Body of pancreas (tissue), 4 donors: ENCODE results near the gene HERPUD1.

Source experiments
- POLR2A ChIP-seq, 3 donors: fragments of 450-650 bp; IDR thresholded peaks; one replicate each; pipeline ENCODE4 v1.6.1; 2016; ENCODE audit warnings: antibody characterized with exemption in 3 of 3, mild to moderate bottlenecking in 2 of 3
- TF ChIP-seq, protein P1 (sequence below), 7 experiments: fragments of 450-650 bp in 4 of 7; fragments of 200-600 bp in 3 of 7; sonication (generic) in 3 of 7; IDR thresholded peaks; one replicate each; pipeline ENCODE4 v1.5.1; 2016 to 2019; ENCODE audit warnings: antibody characterized with exemption in 7 of 7

DNA sequence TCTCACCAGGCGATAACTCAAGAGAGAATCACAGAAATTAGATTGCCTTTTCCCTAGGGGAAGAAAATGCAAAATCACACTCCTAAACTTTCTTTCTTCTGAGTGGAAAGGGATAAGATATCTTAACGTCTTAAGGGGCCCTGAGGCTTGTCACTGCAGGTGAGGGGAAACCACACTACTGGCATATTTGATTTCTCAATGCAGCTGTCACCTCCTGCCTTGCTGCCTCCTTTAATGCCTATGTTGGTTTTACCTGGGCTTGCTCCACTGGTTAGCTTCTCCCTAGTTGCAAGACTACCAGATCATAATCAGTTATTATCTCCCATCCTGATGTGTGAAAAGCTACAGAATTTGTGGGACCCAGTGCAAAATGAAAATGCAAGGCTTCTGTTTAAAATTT, 4.5 kb upstream of the HERPUD1 start:
- TF ChIP-seq, protein P1, sequence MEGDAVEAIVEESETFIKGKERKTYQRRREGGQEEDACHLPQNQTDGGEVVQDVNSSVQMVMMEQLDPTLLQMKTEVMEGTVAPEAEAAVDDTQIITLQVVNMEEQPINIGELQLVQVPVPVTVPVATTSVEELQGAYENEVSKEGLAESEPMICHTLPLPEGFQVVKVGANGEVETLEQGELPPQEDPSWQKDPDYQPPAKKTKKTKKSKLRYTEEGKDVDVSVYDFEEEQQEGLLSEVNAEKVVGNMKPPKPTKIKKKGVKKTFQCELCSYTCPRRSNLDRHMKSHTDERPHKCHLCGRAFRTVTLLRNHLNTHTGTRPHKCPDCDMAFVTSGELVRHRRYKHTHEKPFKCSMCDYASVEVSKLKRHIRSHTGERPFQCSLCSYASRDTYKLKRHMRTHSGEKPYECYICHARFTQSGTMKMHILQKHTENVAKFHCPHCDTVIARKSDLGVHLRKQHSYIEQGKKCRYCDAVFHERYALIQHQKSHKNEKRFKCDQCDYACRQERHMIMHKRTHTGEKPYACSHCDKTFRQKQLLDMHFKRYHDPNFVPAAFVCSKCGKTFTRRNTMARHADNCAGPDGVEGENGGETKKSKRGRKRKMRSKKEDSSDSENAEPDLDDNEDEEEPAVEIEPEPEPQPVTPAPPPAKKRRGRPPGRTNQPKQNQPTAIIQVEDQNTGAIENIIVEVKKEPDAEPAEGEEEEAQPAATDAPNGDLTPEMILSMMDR (IDR thresholded peaks at IDR 0.05): no peak
- no peak for TF ChIP-seq POLR2A (IDR thresholded peaks at IDR 0.05)
